NCI-H446 treated with DMSO at 0.1 percent for 48 hours (cell line): ENCODE results near the gene CCL13.
"Not testable (repeated sequence)": the region's sequence is repeated elsewhere in the genome, so short reads cannot be mapped to it uniquely, and the experiment has no call there.

ENCODE experiments used
- DNase-seq: peaks from one replicate; lab custom pipeline; 2025; lab: John Stamatoyannopoulos, UW

The CCL13 gene

DNA sequence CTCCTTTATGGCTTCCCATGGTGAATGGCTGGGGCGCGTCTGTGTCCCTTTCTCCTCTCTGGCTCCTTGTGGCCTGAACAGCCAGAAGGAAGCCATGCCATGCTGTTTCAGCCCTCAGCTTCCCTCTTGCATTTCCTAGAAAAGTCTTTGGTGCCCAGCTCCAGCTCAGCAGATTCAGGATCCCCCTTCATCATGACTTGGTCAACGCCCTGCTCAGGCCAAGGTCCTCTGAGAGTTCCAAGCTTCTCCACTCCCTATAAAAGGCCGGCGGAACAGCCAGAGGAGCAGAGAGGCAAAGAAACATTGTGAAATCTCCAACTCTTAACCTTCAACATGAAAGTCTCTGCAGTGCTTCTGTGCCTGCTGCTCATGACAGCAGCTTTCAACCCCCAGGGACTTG is at the start of gene CCL13:
CCL13 (plus strand) TSS at position 287 of the 400 bp plus-strand sequence; CDS start at position 334, 47 bp downstream.
- no peak for DNase-seq

DNA sequence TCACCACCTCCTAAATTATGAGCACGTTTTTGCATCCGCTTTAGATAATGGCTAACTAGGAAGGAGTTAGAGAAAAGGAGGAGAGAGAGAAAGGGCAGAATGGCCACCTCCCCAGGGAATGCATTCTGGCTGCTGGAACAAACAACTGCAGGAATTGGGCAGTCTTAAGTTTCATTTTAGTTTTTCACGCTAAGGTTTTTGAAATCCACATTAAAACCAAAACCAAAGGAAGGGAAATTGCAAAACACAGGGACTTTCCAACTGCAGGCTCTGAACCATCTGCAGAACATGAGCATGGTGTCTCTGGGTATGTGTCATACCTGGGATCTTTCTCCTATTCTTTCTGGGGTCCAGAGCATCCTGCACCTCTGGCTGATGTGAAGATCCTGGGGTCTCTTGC is 49.2 kb upstream of the CCL13 start:
- DNase-seq = no peak

DNA sequence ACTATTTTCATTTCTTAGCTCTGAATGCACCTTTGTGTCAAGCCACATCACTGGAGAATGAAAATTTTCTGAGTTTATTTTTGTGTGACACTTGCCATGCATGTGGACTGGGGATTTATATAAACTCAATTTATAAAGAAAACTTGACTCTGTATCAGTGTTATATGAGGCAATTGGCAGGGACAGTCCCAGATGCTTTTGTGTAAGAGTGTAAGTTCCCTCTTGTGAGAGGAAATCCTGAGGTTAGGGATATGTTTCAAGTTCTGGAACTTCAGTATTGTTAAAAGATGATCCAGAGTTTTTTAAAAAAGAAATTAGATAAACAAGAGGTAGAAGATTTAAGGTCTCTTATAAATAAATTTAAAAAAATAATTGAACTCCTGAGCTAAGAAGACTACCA is 47.9 kb upstream of the CCL13 start:
- DNase-seq = no peak

DNA sequence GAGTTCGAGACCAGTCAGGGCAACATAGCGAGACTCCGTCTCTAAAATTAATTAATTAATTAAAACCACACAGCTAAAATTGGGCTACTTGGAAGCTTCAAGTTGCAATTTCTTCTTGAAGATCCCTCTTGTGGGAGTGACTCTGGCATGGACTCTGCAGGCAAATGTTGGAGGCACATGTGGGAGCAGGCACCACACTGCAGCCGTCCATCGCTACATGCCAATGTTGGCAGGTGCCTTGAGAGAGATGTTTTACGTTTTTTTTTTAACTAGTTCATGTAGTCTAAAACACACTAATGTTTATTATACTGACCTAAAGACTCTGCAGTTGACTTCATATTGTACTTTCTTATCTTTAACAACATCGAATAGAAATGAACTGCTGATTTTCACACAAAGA is 45.0 kb upstream of the CCL13 start:
- no peak for DNase-seq

DNA sequence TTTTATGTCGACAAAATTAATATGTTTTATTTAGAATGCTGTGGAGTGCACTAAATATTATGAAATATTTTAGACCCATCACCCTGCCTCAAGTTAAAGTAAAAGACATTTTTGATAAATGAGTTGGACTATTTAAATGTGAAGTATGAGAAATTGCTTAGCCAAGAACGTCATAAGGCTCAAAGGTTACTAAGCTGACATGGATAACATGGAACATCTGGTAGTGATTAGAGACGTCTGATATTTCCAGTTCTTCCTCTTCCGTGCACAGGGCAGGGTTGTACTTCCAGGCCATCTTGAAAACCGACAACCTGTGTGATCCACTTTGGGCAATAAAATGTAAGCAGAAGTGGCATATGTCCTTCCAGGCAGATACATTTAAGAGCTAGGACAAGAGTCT is 44.2 kb upstream of the CCL13 start:
- DNase-seq = no peak

DNA sequence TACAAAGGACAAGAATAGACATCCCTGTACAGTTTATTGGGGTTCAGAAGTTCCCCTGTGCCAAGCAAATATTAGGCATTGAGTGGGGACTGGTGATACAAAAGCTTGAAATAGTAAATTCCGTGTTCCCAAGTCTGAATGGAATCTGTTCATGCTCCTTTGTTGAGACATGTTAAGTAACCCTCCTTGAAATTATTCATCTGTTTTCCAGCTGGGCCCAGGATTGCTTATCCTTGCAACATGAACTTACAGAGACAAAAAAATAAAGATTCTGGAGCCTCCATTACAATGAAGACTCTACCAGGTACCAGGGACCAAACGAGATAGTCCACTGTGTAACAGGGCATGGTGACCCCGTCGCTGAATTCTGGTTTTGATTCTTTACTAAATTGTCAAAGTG is 43.1 kb upstream of the CCL13 start:
- no peak for DNase-seq

DNA sequence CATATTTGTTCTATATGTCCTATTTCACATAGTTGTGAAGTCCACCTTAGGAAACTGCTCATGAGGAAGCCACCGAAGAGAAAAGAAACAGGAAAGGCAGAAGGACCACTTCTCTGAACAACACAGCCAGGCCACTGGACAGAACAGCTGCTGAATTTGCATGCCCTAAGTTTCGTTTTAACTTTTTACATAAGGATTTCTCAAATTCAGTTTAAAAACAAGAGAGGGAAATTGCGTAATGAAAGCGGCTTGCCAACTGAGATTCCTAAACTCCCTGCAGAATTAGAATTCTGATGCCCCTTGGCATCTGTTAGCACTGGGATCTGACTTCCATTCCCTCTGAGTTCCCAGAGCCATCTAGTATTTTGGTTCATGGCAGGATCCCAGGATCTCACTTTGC is 42.0 kb upstream of the CCL13 start:
- no peak for DNase-seq

DNA sequence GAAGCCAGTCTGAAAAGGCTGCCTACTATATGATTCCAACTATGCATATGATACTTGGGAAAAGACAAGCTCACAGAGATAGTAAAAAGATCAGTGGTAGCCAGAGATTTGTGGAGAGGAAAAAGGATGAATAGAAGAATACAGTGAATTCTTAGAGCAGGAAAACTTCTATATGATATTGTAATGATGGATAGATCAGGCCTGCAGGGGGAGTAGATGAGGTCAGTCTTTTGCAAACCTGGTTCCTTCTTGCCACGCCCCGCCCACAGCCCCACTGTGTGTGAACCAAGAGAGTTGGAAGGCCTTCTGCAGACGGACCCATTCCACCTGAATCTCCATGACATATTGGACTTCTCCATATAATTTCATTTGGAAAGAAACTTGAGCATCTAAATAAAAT is 37.8 kb upstream of the CCL13 start:
- DNase-seq = no peak

DNA sequence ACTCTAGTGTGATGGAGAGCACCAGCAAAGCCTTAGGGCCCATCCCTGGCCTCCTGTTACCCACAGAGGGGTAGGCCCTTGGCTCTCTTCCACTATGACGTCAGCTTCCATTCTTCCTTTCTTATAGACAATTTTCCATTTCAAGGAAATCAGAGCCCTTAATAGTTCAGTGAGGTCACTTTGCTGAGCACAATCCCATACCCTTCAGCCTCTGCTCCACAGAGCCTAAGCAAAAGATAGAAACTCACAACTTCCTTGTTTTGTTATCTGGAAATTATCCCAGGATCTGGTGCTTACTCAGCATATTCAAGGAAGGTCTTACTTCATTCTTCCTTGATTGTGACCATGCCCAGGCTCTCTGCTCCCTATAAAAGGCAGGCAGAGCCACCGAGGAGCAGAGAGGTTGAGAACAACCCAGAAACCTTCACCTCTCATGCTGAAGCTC is 37.2 kb upstream of the CCL13 start, which contains the start of gene CCL8:
CCL8 (plus strand) TSS at position 397 of the 445 bp plus-strand sequence. CDS start 67 bp downstream, outside the sequence.
- DNase-seq = no peak

DNA sequence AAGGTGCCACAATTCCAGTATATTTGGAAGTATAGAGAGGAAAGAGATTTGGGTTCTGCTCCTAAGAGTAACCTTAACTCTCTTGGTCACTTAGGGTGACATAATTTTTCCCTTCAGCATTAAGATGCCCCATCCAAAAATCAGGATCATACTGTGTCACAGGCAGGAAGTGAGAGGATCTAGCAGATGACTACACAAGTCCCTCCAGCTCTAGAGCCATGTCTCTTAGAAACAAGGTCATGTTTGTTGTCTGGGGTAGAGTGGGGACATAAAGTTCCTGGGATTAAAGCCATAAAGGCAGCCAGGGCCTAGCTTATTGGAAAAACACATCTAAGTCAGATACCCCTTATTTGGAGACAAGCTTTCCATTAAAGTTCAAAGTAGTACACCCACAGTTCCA is 34.3 kb upstream of the CCL13 start:
- DNase-seq = no peak

DNA sequence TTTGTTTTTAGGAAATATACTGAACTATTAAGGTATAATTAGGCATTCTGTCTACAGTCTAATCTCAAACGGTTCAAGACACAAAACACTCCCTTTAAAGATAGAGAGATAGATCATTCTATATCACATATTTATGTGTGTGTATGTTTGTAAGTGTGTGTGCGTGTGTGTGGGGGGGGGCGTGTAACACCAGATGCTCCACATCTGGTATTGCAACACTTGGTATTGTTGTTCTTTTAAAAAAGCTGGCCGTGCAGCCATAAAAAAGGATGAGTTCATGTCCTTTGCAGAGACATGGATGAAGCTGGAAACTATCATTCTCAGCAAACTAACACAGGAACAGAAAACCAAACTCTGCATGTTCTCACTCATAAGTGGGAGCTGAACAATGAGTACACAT is 28.7 kb upstream of the CCL13 start:
- not testable (repeated sequence) for DNase-seq

DNA sequence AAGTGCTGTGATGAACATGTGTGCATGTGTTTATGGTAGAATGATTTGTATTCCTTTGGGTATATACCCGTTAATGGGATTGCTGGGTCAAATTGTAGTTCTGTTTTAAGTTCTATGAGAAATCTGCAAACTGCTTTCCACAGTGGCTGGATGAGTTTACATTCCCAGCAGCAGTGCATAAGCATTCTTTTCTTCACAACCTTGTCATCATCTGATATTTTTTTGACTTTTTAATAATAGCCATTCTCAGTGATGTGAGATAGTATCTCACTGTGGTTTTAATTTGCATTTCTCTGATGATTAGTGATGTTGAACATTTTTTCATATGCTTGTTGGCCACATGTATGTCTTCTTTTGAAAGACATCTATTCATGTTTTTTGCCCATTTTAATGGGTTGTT is 18.6 kb upstream of the CCL13 start:
- DNase-seq = no peak

DNA sequence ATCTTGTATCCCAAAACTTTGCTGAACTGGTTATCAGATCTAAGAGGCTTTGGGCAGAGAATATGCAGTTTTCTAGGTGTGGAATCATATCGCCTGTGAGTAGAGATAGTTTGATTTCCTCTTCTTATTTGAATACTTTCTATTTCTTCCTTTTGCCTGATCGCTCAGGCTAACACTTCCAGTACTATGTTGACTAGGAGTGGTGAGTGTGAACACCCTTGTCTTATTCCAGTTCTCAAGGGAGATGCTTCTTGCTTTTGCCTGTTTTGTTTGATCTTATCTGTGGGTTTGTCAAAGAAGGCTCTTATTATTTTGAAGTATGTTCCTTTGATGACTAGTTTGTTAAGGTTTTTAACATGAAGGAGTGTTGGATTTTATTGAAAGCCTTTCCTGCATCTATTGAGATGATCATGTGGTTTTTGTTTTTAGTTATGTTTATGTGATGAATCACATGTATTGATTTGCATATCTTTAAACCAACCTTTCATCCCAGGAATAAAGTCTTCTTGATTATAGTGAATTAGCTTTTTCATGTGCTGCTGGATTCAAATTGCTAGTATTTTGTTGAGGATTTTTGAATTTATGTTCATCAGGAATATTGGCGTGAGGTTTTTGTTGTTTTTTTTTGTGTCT is 17.0 kb upstream of the CCL13 start:
- no peak for DNase-seq

DNA sequence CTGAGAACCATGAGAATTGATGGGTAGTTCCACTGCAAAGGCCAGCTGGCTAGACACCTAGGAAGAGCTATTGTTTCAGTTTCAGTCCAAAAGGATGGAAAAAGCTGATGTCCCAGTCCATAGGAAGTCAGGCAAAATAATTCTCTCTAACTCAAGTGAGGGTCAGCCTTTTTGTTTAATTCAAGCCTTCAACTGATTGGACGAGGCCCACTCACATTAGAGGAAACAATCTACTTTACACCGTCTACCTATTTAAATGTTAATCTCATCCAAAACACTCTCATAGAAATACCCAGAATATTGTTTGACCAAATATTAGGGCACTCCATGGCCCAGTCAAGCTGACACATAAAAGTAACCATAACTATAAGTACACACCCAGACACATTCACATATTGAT is 14.4 kb upstream of the CCL13 start:
- no peak for DNase-seq

DNA sequence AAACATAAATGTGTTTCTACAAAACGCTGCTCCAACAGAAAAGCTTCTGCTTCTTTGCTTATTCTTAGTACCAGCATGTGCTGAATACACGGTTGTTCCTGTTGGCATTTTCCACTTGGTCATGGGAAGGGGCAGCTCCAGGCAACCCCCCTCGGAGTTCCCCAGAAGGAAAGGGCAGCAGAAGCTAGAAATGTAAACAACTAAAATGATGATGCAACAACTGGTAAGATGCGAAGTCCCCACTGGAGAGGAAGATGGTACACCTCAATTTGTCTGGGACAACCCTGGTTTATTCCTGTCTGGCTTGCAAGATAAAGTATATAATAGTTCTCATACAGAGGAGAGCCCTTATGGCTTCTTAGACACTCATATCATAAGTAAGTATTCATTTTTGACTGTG is 9.2 kb upstream of the CCL13 start:
- no peak for DNase-seq

DNA sequence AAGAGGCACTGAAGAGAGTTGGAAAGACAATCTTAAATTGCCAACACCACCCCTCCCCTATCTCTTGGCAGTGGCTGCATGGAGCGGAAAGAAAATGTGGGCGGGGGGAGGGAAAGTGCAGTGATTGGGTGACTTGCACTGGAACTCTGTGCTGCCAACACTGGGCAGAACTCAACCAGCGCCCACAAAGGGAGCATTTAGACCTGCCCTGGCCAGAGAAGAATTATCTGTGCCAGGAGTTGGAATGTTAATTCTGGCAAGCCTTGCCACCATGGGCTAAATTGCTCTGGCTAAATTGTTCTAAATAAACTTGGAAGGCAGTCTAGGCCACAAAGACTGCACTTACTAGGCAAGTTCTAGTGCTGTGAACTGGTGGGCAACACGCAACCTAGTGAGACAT is 6.5 kb upstream of the CCL13 start:
- no peak for DNase-seq

DNA sequence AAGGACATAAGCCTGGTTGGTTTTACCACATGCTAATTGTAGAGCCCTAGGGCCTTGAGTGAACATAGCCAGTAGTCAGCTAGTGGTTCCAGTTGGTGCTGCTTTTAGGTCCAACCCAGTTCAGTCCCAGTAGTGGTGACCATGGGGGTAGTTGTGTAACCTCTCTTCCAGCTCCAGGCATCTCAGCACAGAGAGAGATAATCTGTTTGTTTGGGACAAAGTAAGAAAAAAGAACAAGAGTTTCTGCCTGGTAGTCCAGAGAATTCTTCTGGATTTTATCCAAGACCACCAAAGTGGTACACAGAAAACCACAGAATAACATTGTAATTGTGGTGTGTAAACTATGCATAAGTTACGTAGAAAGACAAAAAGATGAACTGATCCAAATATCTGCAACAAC is 5.2 kb upstream of the CCL13 start:
- no peak for DNase-seq

DNA sequence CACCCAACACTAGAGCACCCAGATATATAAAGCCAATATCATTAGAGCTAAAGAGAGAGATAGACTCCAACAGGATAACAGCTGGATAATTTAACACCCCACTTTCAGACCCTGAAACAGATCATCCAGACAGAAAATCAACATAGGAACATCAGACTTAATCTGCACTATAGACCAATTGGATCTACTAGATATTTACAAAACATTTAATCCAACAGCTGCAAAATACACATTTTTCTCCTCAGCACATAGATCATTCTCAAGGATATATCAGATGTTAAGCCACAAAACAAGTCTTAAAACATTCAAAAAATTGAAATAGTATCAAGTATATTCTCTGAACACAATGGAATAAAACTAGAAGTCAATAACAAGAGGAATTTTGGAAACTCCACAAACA is 4.1 kb upstream of the CCL13 start:
- DNase-seq = no peak

DNA sequence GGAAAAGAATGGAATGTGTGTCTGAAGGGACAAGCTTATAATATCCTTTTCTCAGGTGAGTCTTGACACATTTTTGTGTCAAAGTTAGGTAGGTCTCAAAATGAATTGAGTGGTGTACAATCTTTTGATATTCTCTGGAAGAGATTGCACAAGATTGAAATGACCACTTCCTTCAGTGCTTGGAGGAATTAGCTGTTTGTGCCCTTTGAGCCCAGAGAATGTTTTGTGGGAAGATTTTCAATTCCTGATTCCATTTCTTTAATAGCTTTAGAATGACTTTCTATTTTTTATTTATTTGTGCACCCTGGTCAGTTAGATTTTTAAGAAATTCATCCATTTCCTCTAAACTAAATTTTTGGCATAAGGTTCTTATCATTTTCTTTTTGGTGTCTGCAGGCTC is 1.6 kb upstream of the CCL13 start:
- no peak for DNase-seq

DNA sequence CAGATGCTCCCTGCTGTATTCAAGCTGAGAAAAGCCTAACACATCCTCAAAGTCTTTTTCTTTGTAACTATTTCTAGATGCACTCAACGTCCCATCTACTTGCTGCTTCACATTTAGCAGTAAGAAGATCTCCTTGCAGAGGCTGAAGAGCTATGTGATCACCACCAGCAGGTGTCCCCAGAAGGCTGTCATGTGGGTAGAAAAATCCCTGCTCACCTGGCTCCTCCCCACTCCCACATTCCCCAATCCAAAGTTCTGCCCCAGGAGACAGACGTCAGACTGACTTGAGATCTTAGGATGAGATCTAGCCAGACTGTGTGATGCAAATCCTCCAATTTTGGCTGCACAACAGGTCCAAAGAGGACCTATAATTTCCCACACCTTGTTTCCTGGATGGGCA is 1.1 kb downstream of the CCL13 start:
- no peak for DNase-seq

DNA sequence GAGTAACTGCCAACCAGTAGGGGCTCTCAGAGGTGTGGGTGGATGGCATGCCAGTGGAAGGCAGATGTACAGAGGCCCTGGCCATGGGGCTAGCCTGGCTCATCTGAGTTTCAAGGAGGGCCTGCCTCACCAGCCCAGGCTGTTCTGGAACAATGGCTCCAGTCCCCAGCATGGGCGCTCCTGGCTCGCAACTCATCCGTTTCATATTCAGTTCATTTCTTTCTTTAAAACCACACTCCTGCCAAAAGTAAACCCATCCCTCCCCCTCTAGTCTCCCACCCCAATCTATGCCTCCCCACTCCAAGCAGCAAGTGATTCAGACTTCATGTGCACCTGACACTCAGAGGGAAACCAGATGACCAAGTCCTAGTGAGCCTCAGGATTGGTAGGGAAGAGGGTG is 2.4 kb downstream of the CCL13 start:
- no peak for DNase-seq

DNA sequence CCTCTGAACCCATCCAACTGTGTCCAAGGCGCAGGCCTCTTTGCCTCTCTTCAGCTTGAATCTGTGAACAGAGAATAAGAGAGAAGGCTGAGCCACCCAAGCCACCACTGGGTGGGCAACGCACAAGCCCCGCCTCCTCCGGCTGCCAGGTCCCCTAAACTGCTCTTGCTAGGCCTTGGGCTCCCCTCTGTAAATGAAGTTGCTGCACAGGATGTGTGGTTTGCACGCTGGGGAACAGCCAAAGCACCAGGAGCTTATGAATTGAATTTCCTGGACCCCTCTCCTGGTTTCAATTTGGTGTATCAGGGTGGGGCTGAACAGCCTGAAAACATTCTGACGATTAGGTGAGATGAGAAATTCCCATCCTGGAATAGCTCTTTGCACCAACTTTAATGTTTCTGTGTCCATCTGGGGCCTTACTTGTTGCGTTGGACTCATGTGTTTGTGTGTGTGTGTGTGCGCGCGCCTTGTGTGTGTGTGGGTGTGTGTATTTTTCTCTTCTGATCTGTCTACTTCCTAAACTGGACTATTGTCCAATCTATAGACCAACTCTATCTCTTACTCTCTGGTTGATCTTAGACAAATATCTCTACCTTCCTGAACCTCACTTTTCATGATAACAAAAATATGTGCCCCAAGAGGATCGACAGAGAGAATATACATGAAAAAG is 4.5 kb downstream of the CCL13 start:
- no peak for DNase-seq

DNA sequence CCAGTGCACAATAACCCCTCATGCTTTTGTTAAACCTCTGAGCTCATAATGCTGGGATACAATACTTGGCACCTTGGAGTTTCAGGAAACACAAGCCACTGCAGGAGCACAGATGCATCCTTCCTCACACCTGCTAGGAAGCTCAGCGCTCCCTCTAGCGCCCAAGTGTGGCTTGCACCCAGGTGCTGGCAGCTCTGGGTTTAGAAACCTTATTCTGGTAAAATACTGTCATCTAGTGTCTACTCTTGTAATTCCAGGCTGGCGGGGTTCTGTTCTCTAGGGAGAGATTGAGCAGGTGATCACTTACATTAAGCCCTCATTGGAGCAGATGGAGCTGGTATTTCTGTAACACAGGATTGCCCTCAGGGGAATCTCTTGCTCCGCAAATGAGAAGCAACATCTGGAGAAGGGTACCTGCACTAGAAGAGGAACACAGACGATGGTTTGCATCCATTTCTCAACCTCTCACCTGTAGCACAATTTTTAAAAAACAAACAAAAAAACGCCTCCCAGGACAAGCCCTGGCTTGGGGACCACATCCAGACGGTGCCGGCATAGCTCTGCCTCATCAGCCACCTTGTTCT is 5.3 kb downstream of the CCL13 start:
- peak; percentile 14 for DNase-seq
